ENCODE data around the gene DICER1.

DICER1 gene

DNA sequence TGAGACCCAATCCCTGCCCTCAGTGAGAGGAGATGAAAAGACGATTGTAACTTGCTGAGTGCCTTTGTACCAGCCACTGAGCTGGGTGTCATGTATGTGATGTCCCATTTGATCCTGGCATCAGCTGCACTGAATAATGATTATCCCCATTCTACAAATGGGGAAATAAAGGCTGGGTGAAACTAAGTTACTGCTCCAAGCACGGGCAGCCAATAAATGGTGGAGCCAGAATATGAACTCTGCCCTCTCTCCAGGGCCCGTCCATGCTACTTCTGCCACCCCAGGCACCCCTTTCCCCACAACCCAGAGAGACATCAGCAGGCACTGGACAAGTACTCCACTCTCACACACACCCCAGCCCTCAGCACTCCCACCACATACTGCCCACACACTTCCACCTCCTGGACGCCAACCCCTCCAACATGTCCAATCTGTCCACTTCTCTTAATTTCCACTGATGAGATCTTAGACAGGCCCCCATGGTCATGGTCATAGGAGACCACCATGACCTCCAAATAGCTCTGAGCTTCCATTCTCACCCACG is 115.8 kb downstream of the DICER1 start:
- H3K36me3 Mint-ChIP-seq = no peaks in the 10 kb centered on the region
- no peak overlapping the region for H3K4me3 Mint-ChIP-seq
- no peaks in the 10 kb centered on the region for H3K4me1 Mint-ChIP-seq
- H3K27ac Mint-ChIP-seq = no peak overlapping the region
- H3K9me3 Mint-ChIP-seq = no peaks in the 10 kb centered on the region
- ATAC-seq (replicated peaks) (no peak), DNase-seq (no peak)
- H3K27me3 Mint-ChIP-seq = peaks cover 33 to 62% of the 10 kb centered on the region in 2 donors

DNA sequence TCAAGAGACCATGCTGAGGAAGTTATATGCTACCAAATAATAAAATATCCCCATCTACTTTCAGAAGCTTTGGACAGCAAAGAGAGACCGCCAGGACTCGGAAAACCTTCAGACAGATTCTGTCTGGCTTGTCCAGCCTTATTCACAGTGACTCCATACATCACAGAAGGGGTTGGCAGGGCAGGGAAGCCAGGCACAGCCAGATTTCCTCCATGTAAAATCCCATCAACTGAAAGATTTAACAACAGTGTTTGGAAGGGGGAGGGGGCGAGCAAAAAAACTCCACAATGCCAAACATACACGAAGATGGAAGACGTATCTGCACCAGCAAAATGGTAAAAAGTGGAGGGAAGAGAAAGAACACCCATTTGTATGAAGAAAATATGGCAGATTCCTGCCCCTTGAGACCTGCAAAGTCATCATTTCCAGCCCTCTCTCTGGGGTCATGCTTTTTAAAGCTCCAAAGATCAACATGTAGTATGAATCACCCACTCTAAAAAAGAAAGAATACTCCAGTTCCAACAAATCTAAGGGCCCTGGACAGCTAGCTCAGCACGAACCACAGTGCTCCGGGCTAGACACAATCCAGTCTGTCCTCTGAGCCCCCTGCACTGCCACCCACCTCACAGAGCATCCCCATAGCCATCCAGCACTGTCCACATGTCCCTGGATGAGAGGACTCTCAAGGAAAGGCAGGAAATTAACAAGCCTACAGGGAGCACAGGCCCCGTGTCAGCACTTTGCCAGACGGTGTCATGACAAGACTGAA is 116.4 kb downstream of the DICER1 start:
- no peaks in the 10 kb centered on the region for H3K4me1 Mint-ChIP-seq
- no peak overlapping the region for H3K27ac Mint-ChIP-seq

DNA sequence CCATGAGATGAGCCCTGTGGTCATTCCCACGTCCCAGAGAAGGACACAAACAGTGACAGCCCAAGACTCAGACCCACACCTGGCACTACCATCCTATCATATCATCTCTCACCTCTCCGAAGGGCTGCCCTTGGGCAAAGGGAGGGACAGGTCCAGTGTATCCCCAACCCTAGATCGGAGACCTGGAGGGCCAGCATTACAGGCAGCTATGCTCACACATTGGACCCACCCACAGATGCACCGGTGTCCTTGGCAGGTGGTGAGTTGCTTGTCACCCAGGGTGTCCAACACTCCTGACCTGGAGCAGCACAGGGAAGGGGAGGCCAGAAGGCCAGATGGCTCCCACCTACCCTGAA is 117.4 kb downstream of the DICER1 start:
- no peak overlapping the region for H3K4me3 Mint-ChIP-seq
- H3K9me3 Mint-ChIP-seq = no peaks in the 10 kb centered on the region
- ATAC-seq (replicated peaks) (no peak), DNase-seq (no peak)
- H3K27ac Mint-ChIP-seq = no peak overlapping the region
- H3K36me3 Mint-ChIP-seq = no peaks in the 10 kb centered on the region
- H3K27me3 Mint-ChIP-seq = peaks cover 30 to 63% of the 10 kb centered on the region in 2 donors
- peaks cover 0 to 3% of the 10 kb centered on the region in 2 donors for H3K4me1 Mint-ChIP-seq

More for the DNA sequence above, 116.4 kb downstream of the DICER1 start:
- no peaks in the 10 kb centered on the region for H3K9me3 Mint-ChIP-seq
- peaks cover 33 to 62% of the 10 kb centered on the region in 2 donors for H3K27me3 Mint-ChIP-seq
- DNase-seq = no peak
- no peaks in the 10 kb centered on the region for H3K36me3 Mint-ChIP-seq
- no peak overlapping the region for H3K4me3 Mint-ChIP-seq
- ATAC-seq (replicated peaks) = no peak

DNA sequence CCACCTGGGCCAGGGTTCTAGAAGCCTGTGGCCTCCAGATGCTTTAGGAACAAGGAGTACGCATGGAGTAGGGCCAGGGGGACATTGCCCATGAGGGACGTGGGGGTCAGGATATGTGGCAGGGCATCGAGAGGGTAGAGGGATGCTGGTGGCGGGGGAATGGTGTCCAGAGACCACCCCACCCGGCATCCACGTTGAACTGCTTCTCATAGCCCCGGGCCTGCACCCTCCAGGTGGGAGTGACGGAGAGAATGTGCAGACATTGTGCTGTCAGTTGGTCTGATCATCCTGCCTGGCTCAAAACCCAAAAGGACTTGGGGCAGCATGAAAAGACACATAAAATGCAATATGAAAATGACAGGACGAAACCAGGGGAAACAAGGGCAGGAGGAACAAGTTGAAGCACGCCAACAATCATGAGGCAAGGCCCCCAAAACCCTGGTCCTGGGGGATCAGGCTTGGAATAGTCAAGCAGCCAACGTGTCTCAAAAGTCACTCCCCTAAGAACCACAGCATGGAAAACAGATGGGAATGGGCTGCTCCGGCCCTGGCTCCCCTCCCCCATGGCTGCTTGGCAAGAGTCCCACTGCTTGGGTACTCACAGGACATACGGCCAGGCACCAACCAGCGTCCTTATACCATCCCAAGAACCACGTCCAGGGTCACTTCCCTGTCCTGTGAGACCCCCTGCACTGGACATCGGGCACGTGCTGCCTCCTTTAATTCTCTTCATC is 117.9 kb downstream of the DICER1 start:
- peaks cover 30 to 58% of the 10 kb centered on the region in 2 donors for H3K27me3 Mint-ChIP-seq
- DNase-seq (no peak), ATAC-seq (replicated peaks) (no peak)
- peaks cover 0 to 8% of the 10 kb centered on the region in 2 donors for H3K4me1 Mint-ChIP-seq
- no peak overlapping the region for H3K4me3 Mint-ChIP-seq
- H3K36me3 Mint-ChIP-seq = no peaks in the 10 kb centered on the region
- no peak overlapping the region for H3K27ac Mint-ChIP-seq
- H3K9me3 Mint-ChIP-seq = no peaks in the 10 kb centered on the region

DNA sequence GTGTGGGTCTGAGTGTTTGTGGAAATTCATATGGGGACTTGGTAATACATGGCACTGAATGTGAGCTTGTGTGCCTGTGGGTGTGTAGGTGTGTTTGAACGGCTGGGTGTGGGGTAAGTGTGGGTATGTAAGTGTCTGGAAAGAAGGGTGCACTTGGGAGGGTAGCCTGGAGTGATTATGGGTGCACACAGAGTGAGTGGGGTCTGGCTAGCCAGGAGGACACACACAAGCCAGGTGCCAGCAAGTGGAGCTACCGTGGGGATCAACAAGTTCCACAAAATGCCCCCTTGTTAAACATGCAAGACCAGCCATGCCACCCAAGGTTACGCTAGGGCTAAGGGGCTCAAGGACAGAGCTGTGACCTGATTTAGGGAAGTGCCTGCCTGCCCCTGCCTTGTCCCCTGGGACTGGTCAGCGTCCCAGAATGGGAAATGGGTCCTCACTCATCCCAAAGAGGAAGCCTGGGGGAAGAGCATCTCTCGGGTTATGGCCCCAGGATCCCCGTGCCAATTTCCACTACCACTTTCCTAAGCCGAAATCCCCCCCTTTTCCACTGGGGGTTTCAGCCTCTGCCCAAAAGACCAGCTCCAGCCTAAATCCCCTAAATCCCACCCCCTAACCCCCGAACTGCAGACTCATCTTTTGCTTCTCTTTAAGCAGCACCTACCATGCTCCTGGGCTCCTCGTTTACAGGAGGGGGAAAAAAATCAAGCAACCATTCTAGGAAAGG is 118.6 kb downstream of the DICER1 start:
- no peak for DNase-seq
- peaks cover 0 to 8% of the 10 kb centered on the region in 2 donors for H3K4me1 Mint-ChIP-seq
- H3K36me3 Mint-ChIP-seq = no peaks in the 10 kb centered on the region
- no peaks in the 10 kb centered on the region for H3K9me3 Mint-ChIP-seq
- ATAC-seq (replicated peaks) = no peak
- H3K27ac Mint-ChIP-seq = no peak overlapping the region
- H3K4me3 Mint-ChIP-seq = no peak overlapping the region
- H3K27me3 Mint-ChIP-seq = peaks cover 30 to 60% of the 10 kb centered on the region in 2 donors

DNA sequence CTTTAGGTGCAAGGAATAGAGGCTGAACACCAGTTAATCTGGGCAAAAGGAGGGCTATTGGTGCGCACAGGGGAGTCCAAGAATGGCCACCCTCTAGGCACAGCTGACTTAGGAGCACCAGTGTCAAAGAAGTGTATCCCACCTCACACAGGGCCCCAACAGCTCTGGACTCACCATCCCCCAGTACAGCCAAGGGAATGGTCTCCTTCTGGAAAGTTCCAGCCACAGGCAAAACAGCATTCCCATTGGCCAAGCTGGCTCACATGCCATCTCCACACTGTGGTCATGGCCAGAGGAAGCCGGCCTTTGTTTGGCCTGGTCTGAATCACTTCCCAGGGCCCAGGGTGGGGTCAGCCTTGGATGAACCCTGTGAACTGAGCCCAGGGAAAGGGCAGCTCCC is 120.1 kb downstream of the DICER1 start:
- peaks cover 26 to 61% of the 10 kb centered on the region in 2 donors for H3K27me3 Mint-ChIP-seq
- DNase-seq (no peak), ATAC-seq (replicated peaks) (no peak)
- H3K9me3 Mint-ChIP-seq = peaks cover 0 to 3% of the 10 kb centered on the region in 2 donors
- H3K4me3 Mint-ChIP-seq = no peak overlapping the region
- peaks cover 0 to 8% of the 10 kb centered on the region in 2 donors for H3K4me1 Mint-ChIP-seq
- H3K27ac Mint-ChIP-seq = no peak overlapping the region
- no peaks in the 10 kb centered on the region for H3K36me3 Mint-ChIP-seq
